Activated CD4-positive, alpha-beta T cell treated with anti-CD3 and anti-CD28 coated beads, Interleukin-10, Interleukin-2, amounts not matched to agents 100 ng/mL and 50 ng/mL, durations not matched to agents 16 hours and 8 hours (primary cell): ENCODE results near the gene MAP3K3.
"Not testable (repeated sequence)": the region's sequence is repeated elsewhere in the genome, so short reads cannot be mapped to it uniquely, and the experiment has no call there.

ENCODE experiments used
- DNase-seq: peaks from one replicate; pipeline ENCODE4 v3.0.0-alpha.2; 2020

The MAP3K3 gene

DNA sequence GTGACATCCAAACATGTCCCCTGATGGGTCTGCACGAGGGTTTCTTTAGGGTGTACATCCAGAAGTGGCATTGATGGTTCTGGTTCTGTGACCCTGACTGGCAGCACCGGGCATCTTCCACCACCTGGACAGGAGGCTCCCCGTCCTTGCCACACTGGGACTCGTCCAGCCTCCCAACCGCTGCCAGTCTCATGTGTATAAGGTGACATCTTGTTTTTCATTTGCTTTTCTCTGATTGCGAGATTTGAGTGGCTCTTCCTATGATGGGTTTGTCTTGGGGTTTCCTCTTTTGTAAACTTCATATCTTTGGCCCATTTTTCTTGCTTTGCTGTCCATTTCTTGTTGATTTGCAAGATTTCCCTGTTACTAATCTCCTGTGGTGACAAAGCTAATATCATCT lies 86.9 kb downstream of the MAP3K3 start:
- no peak for DNase-seq

DNA sequence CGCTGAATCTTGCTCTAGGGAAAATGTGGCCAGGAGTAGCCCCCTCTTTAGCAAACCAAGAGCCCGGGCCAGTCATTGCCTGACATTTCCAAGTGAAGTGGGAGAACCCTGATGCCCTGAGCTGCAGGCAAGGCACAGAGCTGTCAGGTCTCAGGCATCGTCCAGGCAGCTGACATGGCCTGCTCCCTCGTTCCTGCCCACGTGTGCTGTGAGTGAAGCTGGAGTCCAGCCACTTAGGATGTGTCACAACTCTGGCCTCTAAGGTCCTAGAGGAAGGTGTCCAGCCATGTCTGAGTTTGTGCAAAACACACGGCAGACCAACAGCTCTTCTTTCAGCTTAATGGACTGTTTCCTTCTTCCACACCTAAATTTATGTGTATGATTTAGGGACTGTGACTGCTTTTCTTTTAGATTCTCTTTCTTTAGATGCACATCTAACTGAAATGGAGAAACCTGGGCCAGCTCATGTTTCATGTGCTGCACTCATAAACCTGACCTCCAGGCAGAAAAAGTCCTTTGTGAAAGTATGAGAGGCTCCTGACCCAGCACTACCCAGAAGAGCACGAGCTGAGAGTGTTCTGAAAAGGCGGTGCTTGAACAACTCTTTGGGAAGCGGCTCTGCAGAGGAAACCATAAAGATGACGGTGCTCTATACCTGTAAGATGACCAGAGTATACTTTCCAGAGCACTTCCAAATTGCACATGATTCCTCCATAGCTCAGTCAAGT lies 92.5 kb downstream of the MAP3K3 start:
- DNase-seq: no peak

DNA sequence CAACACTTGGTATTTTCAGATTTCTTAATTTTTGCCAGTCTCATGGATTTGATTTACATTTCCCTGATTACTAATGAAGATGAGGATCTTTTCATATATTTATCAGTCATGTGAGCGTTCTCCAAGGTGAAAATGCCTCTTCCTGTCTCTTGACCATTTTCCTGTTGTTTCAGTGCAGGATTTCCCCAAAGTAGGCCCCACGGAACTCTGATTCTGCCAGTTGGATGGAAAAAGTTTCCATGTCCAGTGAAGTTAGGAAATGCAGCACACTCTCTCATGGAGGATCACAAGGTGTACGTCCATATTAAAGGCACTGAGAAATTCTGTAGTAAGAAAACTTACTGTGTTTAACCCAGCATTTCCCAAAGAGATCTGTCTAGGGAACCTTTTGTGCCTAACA lies 94.2 kb downstream of the MAP3K3 start:
- DNase-seq: no peak

DNA sequence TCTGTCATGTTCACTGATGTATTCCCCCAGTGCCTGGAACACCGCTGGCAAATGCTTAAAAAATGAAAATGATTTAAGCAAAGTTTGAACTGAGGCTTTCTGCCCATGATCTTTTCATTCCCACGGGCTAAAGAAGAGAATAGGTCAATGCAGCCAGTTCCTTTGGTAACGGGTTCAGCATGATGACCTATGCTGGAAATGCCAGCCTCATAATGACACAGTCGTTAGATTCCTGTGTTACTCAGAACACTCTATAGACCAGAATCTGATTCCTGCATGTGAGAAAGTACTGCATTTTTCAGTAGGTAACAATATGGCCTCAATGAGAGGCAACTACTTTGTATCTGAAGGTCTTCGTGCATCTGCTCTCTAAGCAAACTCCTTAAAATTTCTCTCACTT lies 96.8 kb downstream of the MAP3K3 start:
- DNase-seq: no peak

DNA sequence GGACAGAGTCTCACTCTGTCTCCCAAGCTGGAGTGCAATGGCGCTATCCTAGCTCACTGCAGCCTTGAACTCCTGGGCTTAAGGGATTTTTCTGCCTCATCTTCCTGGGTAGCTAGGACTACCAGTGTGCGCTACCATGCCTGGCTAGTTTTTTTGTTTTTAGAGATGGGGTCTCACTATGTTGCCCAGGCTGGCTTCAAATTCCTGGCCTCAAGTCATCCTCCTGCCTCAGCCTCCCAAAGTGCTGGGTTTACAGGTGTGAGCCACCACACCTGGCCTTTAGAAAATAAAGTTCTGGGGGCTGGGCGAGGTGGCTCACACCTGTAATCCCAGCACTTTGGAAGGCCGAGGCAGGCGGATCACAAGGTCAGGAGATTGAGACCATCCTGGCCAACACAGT lies 98.0 kb downstream of the MAP3K3 start:
- not testable (repeated sequence) for DNase-seq

DNA sequence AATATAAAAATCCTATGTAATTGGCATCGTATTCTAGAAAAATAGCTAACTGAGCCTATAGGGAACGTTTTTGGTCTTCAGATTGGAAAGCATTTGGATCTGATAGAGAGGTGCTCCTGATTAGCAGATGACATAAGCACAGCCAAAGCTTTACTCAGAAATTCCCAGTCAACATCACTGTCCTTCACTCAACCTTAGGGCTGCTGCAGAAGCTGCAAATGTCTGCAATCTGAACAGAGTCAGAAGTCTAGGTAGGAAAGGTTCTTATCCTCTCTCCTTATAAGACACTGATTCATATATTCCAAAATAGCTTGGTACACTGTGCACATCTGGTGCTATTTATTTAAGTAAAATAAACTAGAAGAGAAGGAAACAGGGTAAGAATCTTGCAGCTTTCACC lies 100.2 kb downstream of the MAP3K3 start:
- DNase-seq: no peak

DNA sequence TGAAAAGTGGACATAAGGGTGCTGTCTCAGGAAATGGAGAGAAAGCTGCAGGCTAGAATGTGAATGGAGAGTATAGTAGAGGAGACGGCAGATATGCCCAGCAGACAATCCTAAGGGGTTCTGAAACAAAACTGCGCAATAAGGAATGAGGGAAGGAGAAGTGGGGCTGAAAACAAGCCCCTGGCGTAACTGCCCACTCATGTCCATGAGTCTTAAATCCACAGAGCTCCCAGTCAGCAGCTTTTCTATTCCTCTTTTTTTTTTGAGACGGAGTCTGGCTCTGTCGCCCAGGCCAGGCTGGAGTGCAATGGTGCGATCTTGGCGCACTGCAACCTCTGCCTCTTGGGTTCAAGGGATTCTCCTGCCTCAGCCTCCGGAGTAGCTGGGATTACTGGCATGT lies 113.5 kb downstream of the MAP3K3 start:
- DNase-seq: no peak

DNA sequence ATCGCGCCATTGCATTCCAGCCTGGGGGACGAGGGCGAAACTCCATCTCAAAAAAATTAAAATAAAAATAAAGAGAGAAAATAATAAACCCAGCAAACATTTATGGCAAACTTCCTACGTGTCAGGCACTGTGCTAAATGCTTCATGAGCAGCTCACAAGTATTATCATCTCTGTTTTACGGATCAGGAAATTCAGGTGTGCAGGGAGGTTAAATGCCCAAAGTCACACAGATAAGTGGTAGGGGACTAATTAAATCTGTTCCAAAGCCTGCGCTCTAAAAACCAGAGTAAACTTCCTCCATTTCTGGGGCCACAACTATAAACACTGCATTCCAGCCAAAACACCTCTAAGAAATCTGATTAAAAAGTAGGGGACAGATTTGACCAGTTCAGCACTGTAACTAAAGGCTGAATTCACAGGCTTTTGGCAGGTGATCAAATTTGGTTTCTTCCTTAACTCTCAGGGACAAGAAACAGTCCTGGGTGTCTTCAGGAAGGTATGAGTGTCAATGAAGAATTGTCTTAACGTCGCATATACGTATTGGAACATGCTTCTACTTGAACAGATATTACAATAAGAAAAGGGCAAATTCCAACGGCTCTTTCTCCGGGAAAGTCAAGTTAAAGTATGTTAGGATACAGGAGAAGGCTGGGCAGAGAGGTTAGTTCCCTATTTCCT lies 118.4 kb downstream of the MAP3K3 start:
- no peak for DNase-seq

DNA sequence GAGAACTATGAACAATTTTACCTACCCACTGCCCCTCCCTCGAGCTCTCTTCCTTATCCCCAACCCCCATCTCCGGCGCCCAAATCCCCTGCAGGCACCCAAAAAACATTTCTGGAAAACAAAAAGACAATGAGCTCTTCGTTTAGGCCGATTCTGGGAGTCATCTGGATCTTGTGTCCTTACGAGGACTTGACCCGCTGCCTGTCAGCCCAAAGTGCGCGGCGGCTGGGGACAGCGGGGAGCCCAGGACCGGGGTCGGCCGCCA lies 118.9 kb downstream of the MAP3K3 start:
- peak; percentile 8 for DNase-seq

DNA sequence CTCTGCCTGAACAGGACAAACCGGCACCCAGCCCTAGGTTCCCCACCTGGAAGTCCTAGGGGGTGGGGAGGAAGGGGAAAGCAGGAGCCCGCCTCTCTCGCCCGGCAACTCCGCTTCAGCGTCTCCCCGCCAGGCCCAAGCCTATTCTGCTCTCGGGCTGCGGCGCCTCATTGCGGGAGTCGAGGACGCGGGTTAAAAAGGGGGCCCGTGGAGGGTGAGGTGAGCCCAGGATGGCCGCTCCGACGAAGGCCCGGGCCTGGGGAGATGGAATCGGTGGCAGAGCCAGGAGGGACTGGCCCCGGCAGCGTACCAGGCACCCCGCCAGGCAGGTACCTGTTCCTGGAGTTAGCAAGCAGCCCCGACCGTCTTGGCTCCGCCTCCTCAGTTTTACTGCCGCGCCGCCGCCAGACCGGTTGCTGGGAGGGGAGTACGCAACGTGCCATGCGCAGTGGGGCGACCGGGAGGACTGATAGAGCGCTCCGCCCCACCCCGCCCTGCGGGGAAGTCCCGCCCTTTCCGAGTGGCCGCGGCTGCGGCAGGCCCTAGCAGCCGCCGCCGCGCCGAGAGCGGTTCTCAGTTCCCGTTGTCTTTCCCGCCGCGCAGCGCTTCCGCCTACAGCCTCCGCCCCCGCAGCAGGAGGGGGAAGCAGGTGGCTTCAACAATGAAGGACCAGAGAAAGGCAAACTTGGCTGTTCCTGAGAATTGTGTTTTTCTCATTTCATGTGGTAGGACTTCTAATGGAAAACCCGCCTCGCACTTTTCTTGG lies 119.4 kb downstream of the MAP3K3 start, which contains the start of gene STRADA:
Gene STRADA, minus strand, starts transcription at position 392 of the 766 bp plus-strand sequence. CDS start 13,430 bp downstream, outside the sequence.
- DNase-seq: peak; percentile 100
